CD4-positive, alpha-beta T cell treated with Interferon alpha-2 for 1 hour (primary cell): ENCODE measurements around the gene MYH14.
A peak's percentile ranks its signal among the peaks of the same experiment; 100 is the strongest.
"Not testable (repeated sequence)": the region's sequence is repeated elsewhere in the genome, so short reads cannot be mapped to it uniquely, and the experiment has no call there.

Experiments used
- DNase-seq, 2 donors: peaks; one replicate each; pipeline ENCODE4 v3.0.0-alpha.2; 2020 to 2022

MYH14 gene

GRCh38 chr19:50322931-50323781, 119.7 kb downstream of the MYH14 start:
- DNase-seq = no peak

- no peak for DNase-seq
Measured at GRCh38 chr19:50323782-50324133, 120.3 kb downstream of the MYH14 start.

GRCh38 chr19:50324331-50324730, 120.9 kb downstream of the MYH14 start:
- no peak for DNase-seq

GRCh38 chr19:50325310-50326100, 122.1 kb downstream of the MYH14 start:
- DNase-seq = peak; percentile 67 to 77

- DNase-seq = no peak
Measured at GRCh38 chr19:50326101-50326664, 122.8 kb downstream of the MYH14 start.

- DNase-seq = no peak
Measured at GRCh38 chr19:50327013-50327412, 123.6 kb downstream of the MYH14 start.

- no peak for DNase-seq
Measured at GRCh38 chr19:50327461-50328223, 124.2 kb downstream of the MYH14 start.

- no peak for DNase-seq
Measured at GRCh38 chr19:50328224-50328872, 124.9 kb downstream of the MYH14 start.

GRCh38 chr19:50328873-50329145, 125.4 kb downstream of the MYH14 start:
- no peak for DNase-seq

- DNase-seq = peak; percentile 94 to 98
Measured at GRCh38 chr19:50329146-50329925, 125.9 kb downstream of the MYH14 start, which contains the start of gene KCNC3. Gene KCNC3, minus strand, starts transcription at chr19:50329377. Its CDS starts 295 bp downstream, at chr19:50329082.

GRCh38 chr19:50329926-50330294, 126.5 kb downstream of the MYH14 start:
- not testable (repeated sequence) for DNase-seq

- peak; percentile 87 to 89 for DNase-seq
Measured at GRCh38 chr19:50330365-50331078, 127.1 kb downstream of the MYH14 start.

- DNase-seq = no peak
Measured at GRCh38 chr19:50331221-50331993, 128.0 kb downstream of the MYH14 start.

GRCh38 chr19:50331994-50332243, 128.5 kb downstream of the MYH14 start:
- DNase-seq = no peak

GRCh38 chr19:50332244-50333038, 129.0 kb downstream of the MYH14 start:
- no peak for DNase-seq

GRCh38 chr19:50333235-50333736, 129.9 kb downstream of the MYH14 start:
- peak; percentile 93 for DNase-seq

- DNase-seq = peak; percentile 77 to 86
Measured at GRCh38 chr19:50333737-50334617, 130.6 kb downstream of the MYH14 start.

- DNase-seq = no peak
Measured at GRCh38 chr19:50334741-50335421, 131.5 kb downstream of the MYH14 start.
